Endothelial cell of umbilical vein (primary cell): ENCODE results near the gene PLB1. TPM values are rescaled to one million over a fixed set of nuclear protein-coding genes. Genes with fewer than 3 reads are reported as not detected.

ENCODE experiments used
- BruUV-seq: library from RNA; stranded (reverse); fragments of 400-500 nt; replicated peaks from 2 replicates; lab custom pipeline; 2021; lab: Mats Ljungman, UMichigan
- CTCF ChIA-PET: fragments of 300-600, 350-600 bp; sonication (Branson Sonifier 250); formaldehyde crosslinking; loops from one replicate; lab custom pipeline; 2021; ENCODE audit warnings: antibody characterized with exemption, inconsistent platforms; lab: Charles Lee
- POLR2A ChIA-PET: fragments of 300-600, 350-600 bp; sonication (Branson Sonifier 250); formaldehyde crosslinking; loops from one replicate; lab custom pipeline; 2021; ENCODE audit warnings: antibody characterized with exemption, inconsistent platforms; lab: Charles Lee
- DNase-seq: peaks from one replicate; pipeline ENCODE4 v3.0.0-alpha.2; 2011; ENCODE audit warnings: low read depth, low spot score
- FAIRE-seq: peaks from 2 replicates; lab custom pipeline; 2011; peaks lifted over from hg19 to GRCh38; lab: Jason Lieb, UNC
- H2AFZ ChIP-seq: 2 replicates; pipeline ENCODE4 v1.6.0; 2012; ENCODE audit warnings: low read depth, low read length, control low read depth, inconsistent platforms
- H3K27ac ChIP-seq: 2 replicates; pipeline ENCODE4 v1.5.1; 2011; ENCODE audit warnings: low read depth, mild to moderate bottlenecking, control low read depth, low read length, moderate library complexity; ENCODE audit not compliant: insufficient read depth
- H3K27me3 ChIP-seq, 2 experiments: 2 replicates each; pipeline versions ENCODE4 v1.6.0 to v1.6.1; 2011; ENCODE audit warnings: low read length in 2 of 2, mixed read lengths in 1 of 2; ENCODE audit not compliant: control insufficient read depth in 2 of 2, insufficient read depth in 2 of 2
- H3K36me3 ChIP-seq, 2 experiments: 2 replicates in 1 of 2; 3 replicates in 1 of 2; pipeline ENCODE4 v1.5.1; 2011; ENCODE audit warnings: low read length in 2 of 2, mild to moderate bottlenecking in 1 of 2, moderate library complexity in 1 of 2; ENCODE audit not compliant: control insufficient read depth in 2 of 2, insufficient read depth in 2 of 2; ENCODE audit errors: extremely low read depth in 1 of 2
- H3K4me1 ChIP-seq: 3 replicates; pipeline ENCODE4 v1.5.1; 2011; ENCODE audit warnings: mild to moderate bottlenecking, low read length; ENCODE audit not compliant: control insufficient read depth, insufficient read depth; ENCODE audit errors: extremely low read depth
- H3K4me2 ChIP-seq: 2 replicates; pipeline ENCODE4 v1.6.1; 2011; ENCODE audit warnings: low read length, control low read depth, mixed read lengths; ENCODE audit not compliant: insufficient read depth
- H3K4me3 ChIP-seq, 3 experiments: fragments of 200-600 bp in 1 of 3; sonication (generic), shearing (Covaris generic) in 1 of 3; replicated peaks in 1 of 3; 2 replicates each; pipeline ENCODE4 v1.5.1; 2011 to 2016; ENCODE audit warnings: control low read depth in 3 of 3, low read length in 3 of 3, mild to moderate bottlenecking in 2 of 3, inconsistent platforms in 1 of 3, low read depth in 1 of 3, moderate library complexity in 1 of 3; ENCODE audit not compliant: insufficient read depth in 1 of 3
- H3K79me2 ChIP-seq: 2 replicates; pipeline ENCODE4 v1.6.0; 2012; ENCODE audit warnings: low read length, inconsistent platforms; ENCODE audit not compliant: control insufficient read depth, insufficient read depth
- H3K9ac ChIP-seq: replicated peaks from 2 replicates; pipeline ENCODE3; 2011; ENCODE audit warnings: low read length, control low read depth; ENCODE audit not compliant: insufficient read depth; ENCODE audit errors: extremely low read depth
- H3K9me1 ChIP-seq: replicated peaks from 3 replicates; pipeline ENCODE4 v1.6.0; 2011; ENCODE audit warnings: mild to moderate bottlenecking, low read length; ENCODE audit not compliant: control insufficient read depth, insufficient read depth; ENCODE audit errors: extremely low read depth
- H3K9me3 ChIP-seq: replicated peaks from 2 replicates; pipeline ENCODE4 v1.5.1; 2012; ENCODE audit warnings: low read length, inconsistent platforms; ENCODE audit not compliant: control insufficient read depth, insufficient read depth
- H4K20me1 ChIP-seq: replicated peaks from 2 replicates; pipeline ENCODE3; 2011; ENCODE audit warnings: mild to moderate bottlenecking, low read length; ENCODE audit not compliant: control insufficient read depth, insufficient read depth; ENCODE audit errors: extremely low read depth
- EZH2 ChIP-seq: IDR thresholded peaks from 2 replicates; pipeline ENCODE4 v1.6.1; 2012; ENCODE audit warnings: borderline replicate concordance, low read depth, mild to moderate bottlenecking, moderate library complexity, low read length, inconsistent platforms; ENCODE audit not compliant: severe bottlenecking
- FOS ChIP-seq: IDR thresholded peaks from 2 replicates; pipeline ENCODE4 v1.6.1; 2011; ENCODE audit warnings: mild to moderate bottlenecking, low read length, moderate library complexity, borderline replicate concordance; ENCODE audit not compliant: insufficient read depth
- GATA2 ChIP-seq: IDR thresholded peaks from 2 replicates; pipeline ENCODE4 v1.7.0; 2011; ENCODE audit warnings: low read depth, mild to moderate bottlenecking, moderate library complexity, mixed read lengths, low read length; ENCODE audit not compliant: insufficient read length, insufficient read depth
- JUN ChIP-seq: IDR thresholded peaks from 2 replicates; pipeline ENCODE4 v1.6.1; 2011; ENCODE audit warnings: borderline replicate concordance, low read depth; ENCODE audit not compliant: insufficient read length, insufficient read depth
- POLR2A ChIP-seq: IDR thresholded peaks from 2 replicates; pipeline ENCODE4 v1.6.1; 2012; ENCODE audit warnings: low read depth, mild to moderate bottlenecking, control low read depth, low read length
- POLR2AphosphoS5 ChIP-seq: IDR thresholded peaks from 2 replicates; pipeline ENCODE4 v1.6.1; 2012; ENCODE audit warnings: low read depth, mild to moderate bottlenecking, control low read depth, low read length, moderate library complexity; ENCODE audit not compliant: insufficient read depth
- dilution Hi-C: fragments of 300-500 bp; cut with MboI; formaldehyde crosslinking; loops from one replicate; pipeline ENCODE4 v1.15.0; 2019; ENCODE audit warnings: low sequenced_read_pairs; ENCODE audit not compliant: extremely low pct_ligation_motif_present
- intact Hi-C: fragments of 100-400 bp; cut with micrococcal nuclease; formaldehyde crosslinking; loops from one replicate; pipeline ENCODE4 v1.10.0; 2022
- polyA plus RNA-seq, 4 experiments: library from polyadenylated mRNA; depleted of rRNA in 3 of 4; stranded (reverse) in 3 of 4; unstranded in 1 of 4; fragments of >200 nt; gene quantifications; 2 replicates each; pipeline versions ENCODE4 v1.2.1 to v1.2.3, GENCODE V29; 2011 to 2012; ENCODE audit warnings: missing spikeins in 1 of 4
- total RNA-seq: library from RNA; stranded (reverse); gene quantifications from 2 replicates; pipeline ENCODE4 v1.2.3, GENCODE V29; 2021
- TF ChIP-seq, protein P1 (sequence below): IDR thresholded peaks from 2 replicates; pipeline ENCODE4 v1.6.1; 2011; ENCODE audit not compliant: insufficient read depth, insufficient read length
- TF ChIP-seq, protein P2 (sequence below), 2 donors: IDR thresholded peaks; 1 replicate in 1 of 2; 2 replicates in 1 of 2; pipeline ENCODE4 v1.5.1; 2011; ENCODE audit warnings: low read length in 2 of 2, mild to moderate bottlenecking in 2 of 2, moderate library complexity in 2 of 2, control low read depth in 1 of 2, inconsistent platforms in 1 of 2, low read depth in 1 of 2; ENCODE audit not compliant: insufficient read depth in 1 of 2; ENCODE audit errors: extremely low read depth in 1 of 2

The PLB1 gene
- total and polyA plus RNA-seq, 2 donors (not counting 3 experiments of a cell fraction or from before 2014, with no cell fraction given) = 0.75 to 0.80 TPM

DNA sequence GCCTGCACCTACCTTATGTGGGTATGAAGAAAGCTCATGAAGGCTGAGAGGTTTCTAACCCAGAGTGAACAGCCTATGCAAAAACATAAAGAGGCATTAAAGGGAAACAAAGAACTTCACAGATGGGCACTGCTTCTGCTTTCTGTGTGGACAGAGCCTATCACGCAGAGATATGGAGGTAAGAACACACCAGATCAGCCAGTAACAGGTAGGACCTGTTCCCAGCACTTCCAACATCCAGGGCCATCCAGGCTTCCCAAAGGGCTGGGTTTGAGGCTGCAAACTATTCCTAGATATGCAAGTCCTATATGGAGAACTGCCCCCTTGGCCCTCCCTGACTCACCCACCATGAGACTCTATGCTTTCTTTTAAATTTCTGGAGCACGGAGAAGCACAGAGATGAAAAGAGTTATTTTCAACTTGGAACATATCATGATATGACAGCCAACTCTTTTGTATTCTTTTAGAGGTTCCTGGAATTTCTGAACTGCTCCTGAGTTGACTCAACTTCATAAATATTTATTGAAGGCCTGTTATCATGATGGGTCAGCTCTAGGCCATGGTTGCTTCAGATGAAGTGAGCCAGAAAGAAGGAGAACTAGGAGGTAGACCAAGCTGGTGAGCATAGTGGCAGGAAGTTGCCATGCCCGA is 178.3 kb downstream of the PLB1 start:
- POLR2A ChIA-PET = no interaction called here
- Histone ChIP-seq H3K9me3 (no peaks in the 10 kb centered on the region), H3K27me3 (no peaks in the 10 kb centered on the region), H3K4me3 (no peak overlapping the region), H4K20me1 (no peaks in the 10 kb centered on the region), H3K4me2 (no peak overlapping the region), H3K9ac (no peak overlapping the region), H3K79me2 (no peaks in the 10 kb centered on the region), H3K9me1 (no peaks in the 10 kb centered on the region), H3K36me3 (no peaks in the 10 kb centered on the region), H2AFZ (no peak overlapping the region), H3K27ac (no peak overlapping the region), H3K4me1 (peaks cover 5% of the 10 kb centered on the region)
- intact Hi-C loops = no loop called here
- TF ChIP-seq FOS (no peak), POLR2A (no peak), GATA2 (no peak), POLR2AphosphoS5 (no peak), JUN (no peak), EZH2 (no peak)
- TF ChIP-seq, protein P1, sequence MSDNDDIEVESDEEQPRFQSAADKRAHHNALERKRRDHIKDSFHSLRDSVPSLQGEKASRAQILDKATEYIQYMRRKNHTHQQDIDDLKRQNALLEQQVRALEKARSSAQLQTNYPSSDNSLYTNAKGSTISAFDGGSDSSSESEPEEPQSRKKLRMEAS = no peak
- TF ChIP-seq, protein P2, sequence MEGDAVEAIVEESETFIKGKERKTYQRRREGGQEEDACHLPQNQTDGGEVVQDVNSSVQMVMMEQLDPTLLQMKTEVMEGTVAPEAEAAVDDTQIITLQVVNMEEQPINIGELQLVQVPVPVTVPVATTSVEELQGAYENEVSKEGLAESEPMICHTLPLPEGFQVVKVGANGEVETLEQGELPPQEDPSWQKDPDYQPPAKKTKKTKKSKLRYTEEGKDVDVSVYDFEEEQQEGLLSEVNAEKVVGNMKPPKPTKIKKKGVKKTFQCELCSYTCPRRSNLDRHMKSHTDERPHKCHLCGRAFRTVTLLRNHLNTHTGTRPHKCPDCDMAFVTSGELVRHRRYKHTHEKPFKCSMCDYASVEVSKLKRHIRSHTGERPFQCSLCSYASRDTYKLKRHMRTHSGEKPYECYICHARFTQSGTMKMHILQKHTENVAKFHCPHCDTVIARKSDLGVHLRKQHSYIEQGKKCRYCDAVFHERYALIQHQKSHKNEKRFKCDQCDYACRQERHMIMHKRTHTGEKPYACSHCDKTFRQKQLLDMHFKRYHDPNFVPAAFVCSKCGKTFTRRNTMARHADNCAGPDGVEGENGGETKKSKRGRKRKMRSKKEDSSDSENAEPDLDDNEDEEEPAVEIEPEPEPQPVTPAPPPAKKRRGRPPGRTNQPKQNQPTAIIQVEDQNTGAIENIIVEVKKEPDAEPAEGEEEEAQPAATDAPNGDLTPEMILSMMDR (IDR thresholded peaks at IDR 0.05; ENCODE audit: extremely low read depth in 1 of 2, insufficient read depth in 1 of 2, low read depth in 1 of 2, low read length in 2 of 2) = no peak
- dilution Hi-C loops = no loop called here
- FAIRE-seq (no peak), DNase-seq (no peak)
- no TSS peak for BruUV-seq
- CTCF ChIA-PET = no interaction called here
